Epithelial cell of umbilical artery (primary cell): ENCODE results near the gene OLIG3. TPM values are rescaled to one million over a fixed set of nuclear protein-coding genes. Genes with fewer than 3 reads are reported as not detected.

Experiments used
- total RNA-seq: library from RNA; depleted of rRNA; stranded (reverse); fragments of >200 nt; gene quantifications from 2 replicates; pipeline ENCODE4 v1.2.3, GENCODE V29; 2014

The OLIG3 gene
- not detected in 2 replicates for total RNA-seq

GRCh38 chr6:137494281-137494987 is at the start of gene OLIG3:
Gene OLIG3, minus strand, starts transcription at chr6:137494394. Its CDS starts 224 bp downstream, at chr6:137494170.

